WI38 (cell line): ENCODE data around the gene CBFA2T3.

Source experiments
- H3K4me3 ChIP-seq: 2 replicates; pipeline ENCODE4 v1.5.1; 2011; ENCODE audit warnings: low read depth, mild to moderate bottlenecking, control low read depth, low read length
- TF ChIP-seq, protein P1 (sequence below): IDR thresholded peaks from 2 replicates; pipeline ENCODE4 v1.5.1; 2012; ENCODE audit warnings: low read depth, mild to moderate bottlenecking, control low read depth, low read length

The CBFA2T3 gene

GRCh38 chr16:88914750-88915368 lies 62.1 kb downstream of the CBFA2T3 start:
- H3K4me3 ChIP-seq, result no peak overlapping the region
- TF ChIP-seq, protein P1, sequence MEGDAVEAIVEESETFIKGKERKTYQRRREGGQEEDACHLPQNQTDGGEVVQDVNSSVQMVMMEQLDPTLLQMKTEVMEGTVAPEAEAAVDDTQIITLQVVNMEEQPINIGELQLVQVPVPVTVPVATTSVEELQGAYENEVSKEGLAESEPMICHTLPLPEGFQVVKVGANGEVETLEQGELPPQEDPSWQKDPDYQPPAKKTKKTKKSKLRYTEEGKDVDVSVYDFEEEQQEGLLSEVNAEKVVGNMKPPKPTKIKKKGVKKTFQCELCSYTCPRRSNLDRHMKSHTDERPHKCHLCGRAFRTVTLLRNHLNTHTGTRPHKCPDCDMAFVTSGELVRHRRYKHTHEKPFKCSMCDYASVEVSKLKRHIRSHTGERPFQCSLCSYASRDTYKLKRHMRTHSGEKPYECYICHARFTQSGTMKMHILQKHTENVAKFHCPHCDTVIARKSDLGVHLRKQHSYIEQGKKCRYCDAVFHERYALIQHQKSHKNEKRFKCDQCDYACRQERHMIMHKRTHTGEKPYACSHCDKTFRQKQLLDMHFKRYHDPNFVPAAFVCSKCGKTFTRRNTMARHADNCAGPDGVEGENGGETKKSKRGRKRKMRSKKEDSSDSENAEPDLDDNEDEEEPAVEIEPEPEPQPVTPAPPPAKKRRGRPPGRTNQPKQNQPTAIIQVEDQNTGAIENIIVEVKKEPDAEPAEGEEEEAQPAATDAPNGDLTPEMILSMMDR, result no peak

- H3K4me3 ChIP-seq, result no peak overlapping the region
- TF ChIP-seq, protein P1, result no peak
Observed at GRCh38 chr16:88913870-88914269, 63.1 kb downstream of the CBFA2T3 start.

DNA sequence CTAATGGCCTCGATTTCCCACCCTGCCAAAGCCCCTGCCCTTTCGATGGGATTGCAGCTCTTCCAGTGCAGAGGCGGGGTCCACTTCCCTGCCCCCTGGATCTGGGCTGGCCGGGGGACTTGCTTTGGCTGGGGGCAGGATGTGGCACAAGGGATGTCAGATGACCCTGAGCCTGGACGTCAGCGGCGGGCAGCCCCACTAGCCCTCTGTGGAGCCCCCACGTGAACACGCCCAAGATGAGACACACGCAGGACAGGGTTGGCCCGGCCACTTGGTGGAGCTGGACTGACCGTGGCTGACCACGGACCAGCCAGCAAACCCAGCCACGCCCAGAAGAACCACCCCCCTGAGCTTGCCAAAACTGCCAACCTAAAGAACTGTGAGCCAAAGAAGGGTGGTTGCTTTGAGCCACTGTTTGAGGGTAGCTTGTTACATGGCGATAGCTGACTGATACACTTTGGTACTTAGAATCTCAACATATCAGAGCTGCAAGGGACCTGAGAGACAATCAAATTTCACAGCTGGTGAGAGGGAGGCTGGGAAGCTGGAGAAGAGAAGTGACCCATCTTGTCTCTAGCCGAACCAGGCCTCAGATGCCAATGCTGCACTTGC lies 63.9 kb downstream of the CBFA2T3 start:
- TF ChIP-seq, protein P1, result no peak
- no peak overlapping the region for H3K4me3 ChIP-seq

- TF ChIP-seq, protein P1, result no peak
- H3K4me3 ChIP-seq, result no peak overlapping the region
Observed at GRCh38 chr16:88912556-88912955, 64.5 kb downstream of the CBFA2T3 start.

GRCh38 chr16:88911946-88912310 lies 65.1 kb downstream of the CBFA2T3 start:
- TF ChIP-seq, protein P1, result no peak
- no peak overlapping the region for H3K4me3 ChIP-seq

DNA sequence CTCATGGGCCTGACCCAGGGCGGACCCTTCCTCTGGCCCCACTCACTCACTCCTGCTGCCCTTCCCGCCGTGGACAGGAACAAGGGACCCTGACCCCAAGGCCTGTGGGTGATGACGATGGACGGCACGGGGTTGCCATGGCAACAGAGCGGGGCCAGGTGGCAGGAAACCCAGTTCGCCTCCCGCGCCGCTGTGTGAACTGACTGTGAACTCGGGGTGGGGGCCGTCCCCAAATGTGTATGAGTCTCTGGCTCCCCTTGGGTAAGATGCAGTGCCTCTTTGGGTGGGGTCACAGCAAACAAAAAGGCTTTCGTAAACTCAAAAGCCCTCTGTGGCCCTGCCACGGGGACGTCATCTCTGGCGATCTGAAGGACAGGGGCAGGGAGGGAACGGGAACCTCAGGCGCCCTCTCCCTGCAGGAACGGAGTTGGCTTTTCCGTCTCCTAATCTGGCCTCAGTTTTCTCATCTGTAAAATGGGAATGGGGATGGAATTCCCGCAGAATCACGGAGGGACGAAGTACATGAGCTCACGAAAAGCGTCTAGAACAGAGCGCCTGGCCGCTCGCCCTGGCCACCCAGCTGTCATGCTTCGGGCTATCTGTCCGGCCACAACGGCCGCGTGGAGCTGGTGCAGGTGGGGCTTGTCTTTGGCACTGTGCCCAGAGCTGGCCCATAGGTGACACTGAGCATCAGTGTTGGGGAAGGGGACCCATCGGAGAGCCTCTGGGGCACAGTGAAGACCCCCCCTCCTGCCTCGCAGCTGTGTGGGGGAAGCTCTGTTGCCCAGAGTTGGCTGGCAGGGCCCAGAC lies 65.7 kb downstream of the CBFA2T3 start:
- TF ChIP-seq, protein P1, result no peak
- no peak overlapping the region for H3K4me3 ChIP-seq
